ENCODE data around the gene CHEK2. TPM values are rescaled to one million over a fixed set of nuclear protein-coding genes. Genes with fewer than 3 reads are reported as not detected.

Gene CHEK2
- total RNA-seq, 1 experiment from 2014 or later: 21.3 TPM

Small RNA genes lying within 50 kb of the gene (small RNA-seq; reads per million reads assigned to genes)
- gene RN7SL162P: not detected

Other genes starting within 250 kb of the CHEK2 start
- gene TTC28, start 62.0 kb downstream of the CHEK2 start, total RNA-seq (2014; rRNA removed; shearing (Covaris generic)): under 0.01 TPM in 1 of 2 replicates, not detected in the other
- 24.6 and 26.2 TPM in 2 replicates for gene HSCB, start 219 bp upstream of the CHEK2 start, total RNA-seq (2014; rRNA removed; shearing (Covaris generic))
- 7.2 and 8.2 TPM in 2 replicates for gene CCDC117, start 30.9 kb upstream of the CHEK2 start, total RNA-seq (2014; rRNA removed; shearing (Covaris generic))
- gene XBP1, start 58.7 kb upstream of the CHEK2 start, total RNA-seq (2014; rRNA removed; shearing (Covaris generic)): 598 and 686 TPM in 2 replicates
- gene ZNRF3, start 141.8 kb upstream of the CHEK2 start, total RNA-seq (2014; rRNA removed; shearing (Covaris generic)): 70.2 and 81.8 TPM in 2 replicates